Lower leg skin (tissue), 4 donors: ENCODE results near the gene FAM131C. TPM values are rescaled to one million over a fixed set of nuclear protein-coding genes. Genes with fewer than 3 reads are reported as not detected.
"Not testable (repeated sequence)": the region's sequence is repeated elsewhere in the genome, so short reads cannot be mapped to it uniquely, and the experiment has no call there.

Experiments used
- DNase-seq, 2 donors: peaks; one replicate each; pipeline ENCODE4 v3.0.0-alpha.2; 2019; ENCODE audit warnings: low spot score in 2 of 2
- H3K4me3 ChIP-seq: fragments of 200-600 bp; sonication (generic); 2 replicates; pipeline ENCODE4 v1.5.1; 2017; ENCODE audit warnings: mild to moderate bottlenecking, low read depth; ENCODE audit not compliant: poor library complexity, severe bottlenecking
- POLR2A ChIP-seq, 2 donors: fragments of 450-650 bp; IDR thresholded peaks; one replicate each; pipeline ENCODE4 v1.6.1; 2016 to 2017; ENCODE audit warnings: antibody characterized with exemption in 2 of 2, mild to moderate bottlenecking in 1 of 2, moderate library complexity in 1 of 2
- WGBS, 2 donors: methylation state at CpG; one replicate each; pipeline ENCODE4 v1.1.5; 2018; 5-methylcytosine and 5-hydroxymethylcytosine counted together
- intact Hi-C: fragments of 100-400 bp; cut with DNase I; formaldehyde crosslinking; loops from one replicate; pipeline ENCODE4 v1.15.0; 2023; ENCODE audit warnings: low total_unique reads
- total RNA-seq, 4 donors: library from RNA; depleted of rRNA; stranded (reverse); fragments of >200 nt; gene quantifications; one replicate each; pipeline ENCODE4 v1.1.0, GENCODE V29; 2016
- TF ChIP-seq, protein P1 (sequence below), 3 donors: fragments of 450-650 bp; IDR thresholded peaks; one replicate each; pipeline ENCODE4 v1.5.1; 2016; ENCODE audit warnings: antibody characterized with exemption in 3 of 3, mild to moderate bottlenecking in 3 of 3, moderate library complexity in 2 of 3

The FAM131C gene
- total RNA-seq, 4 donors from 2014 or later: 1.1 to 2.6 (median 1.7) TPM

DNA sequence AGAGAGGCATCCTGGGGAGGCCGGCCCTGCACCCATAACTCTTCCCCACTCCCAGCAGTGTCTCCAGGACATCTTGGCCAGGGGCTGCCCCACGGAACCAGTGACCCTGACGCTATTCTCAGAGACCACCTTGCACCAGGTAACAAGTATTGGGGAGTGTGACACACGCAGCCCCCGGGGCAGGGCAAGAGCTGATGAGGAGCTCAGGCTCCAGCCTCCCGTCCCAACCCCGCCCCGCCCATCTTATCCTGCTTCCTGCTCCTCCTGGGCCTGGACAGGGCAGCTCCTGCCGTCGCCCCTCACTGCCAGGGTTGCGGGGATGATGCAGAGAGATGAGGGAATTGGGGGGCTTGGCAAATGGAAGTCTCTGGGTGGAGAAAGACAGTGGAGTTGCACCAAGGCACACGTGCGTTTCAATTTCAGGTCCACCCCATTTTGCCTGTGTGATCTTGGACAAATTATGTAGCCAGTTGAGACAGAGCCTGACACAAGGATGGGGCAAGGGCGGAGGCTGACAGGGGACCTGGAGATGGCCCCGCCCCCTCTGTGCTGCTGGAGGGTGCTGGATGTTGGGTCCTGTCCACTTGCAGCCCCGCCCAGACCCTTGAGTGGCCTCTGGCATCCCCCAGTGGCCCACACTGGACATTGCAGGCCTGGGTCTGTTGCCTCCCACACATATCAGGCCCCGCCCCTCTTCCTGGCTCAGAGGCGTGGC, 40.9 kb downstream of the FAM131C start:
- intact Hi-C loops: loop anchor here (2.0 kb wide), 1 partner anchor 24 kb away; no protein-coding TSS in a partner anchor
- WGBS, 2 donors: 35 to 46% methylated on average over 15 to 18 of the region's 18 CpGs
- H3K4me3 ChIP-seq: no peak overlapping the region
- DNase-seq: peak; percentile 79 to 95
- TF ChIP-seq, protein P1, sequence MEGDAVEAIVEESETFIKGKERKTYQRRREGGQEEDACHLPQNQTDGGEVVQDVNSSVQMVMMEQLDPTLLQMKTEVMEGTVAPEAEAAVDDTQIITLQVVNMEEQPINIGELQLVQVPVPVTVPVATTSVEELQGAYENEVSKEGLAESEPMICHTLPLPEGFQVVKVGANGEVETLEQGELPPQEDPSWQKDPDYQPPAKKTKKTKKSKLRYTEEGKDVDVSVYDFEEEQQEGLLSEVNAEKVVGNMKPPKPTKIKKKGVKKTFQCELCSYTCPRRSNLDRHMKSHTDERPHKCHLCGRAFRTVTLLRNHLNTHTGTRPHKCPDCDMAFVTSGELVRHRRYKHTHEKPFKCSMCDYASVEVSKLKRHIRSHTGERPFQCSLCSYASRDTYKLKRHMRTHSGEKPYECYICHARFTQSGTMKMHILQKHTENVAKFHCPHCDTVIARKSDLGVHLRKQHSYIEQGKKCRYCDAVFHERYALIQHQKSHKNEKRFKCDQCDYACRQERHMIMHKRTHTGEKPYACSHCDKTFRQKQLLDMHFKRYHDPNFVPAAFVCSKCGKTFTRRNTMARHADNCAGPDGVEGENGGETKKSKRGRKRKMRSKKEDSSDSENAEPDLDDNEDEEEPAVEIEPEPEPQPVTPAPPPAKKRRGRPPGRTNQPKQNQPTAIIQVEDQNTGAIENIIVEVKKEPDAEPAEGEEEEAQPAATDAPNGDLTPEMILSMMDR (IDR thresholded peaks at IDR 0.05): peak in 1 of 3 donors; percentile 76
- no peak for TF ChIP-seq POLR2A (IDR thresholded peaks at IDR 0.05)

DNA sequence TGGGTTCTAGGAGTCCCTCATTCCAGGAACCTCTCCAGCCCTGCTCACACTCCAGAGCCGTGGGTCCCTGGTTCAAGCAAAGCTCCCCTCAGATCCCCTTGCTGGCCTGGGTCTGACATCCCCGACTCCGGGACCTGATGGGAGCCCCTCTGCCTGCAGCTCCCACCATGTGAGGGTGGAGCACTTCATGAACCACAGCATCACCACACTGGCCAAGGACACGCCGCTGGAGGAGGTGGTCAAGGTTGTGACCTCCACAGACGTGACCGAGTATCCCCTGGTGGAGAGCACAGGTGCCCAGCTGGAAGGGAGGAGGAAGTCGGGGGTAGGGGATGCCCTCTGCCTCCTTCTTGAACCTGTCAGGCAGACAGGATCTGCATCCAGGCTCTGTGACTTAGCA, 41.9 kb downstream of the FAM131C start:
- intact Hi-C loops: no loop called here
- WGBS, 2 donors: 88 to 98% methylated on average over 7 to 8 of the region's 8 CpGs
- TF ChIP-seq, protein P1 (IDR thresholded peaks at IDR 0.05): no peak
- no peak for TF ChIP-seq POLR2A (IDR thresholded peaks at IDR 0.05)
- no peak overlapping the region for H3K4me3 ChIP-seq
- no peak for DNase-seq

DNA sequence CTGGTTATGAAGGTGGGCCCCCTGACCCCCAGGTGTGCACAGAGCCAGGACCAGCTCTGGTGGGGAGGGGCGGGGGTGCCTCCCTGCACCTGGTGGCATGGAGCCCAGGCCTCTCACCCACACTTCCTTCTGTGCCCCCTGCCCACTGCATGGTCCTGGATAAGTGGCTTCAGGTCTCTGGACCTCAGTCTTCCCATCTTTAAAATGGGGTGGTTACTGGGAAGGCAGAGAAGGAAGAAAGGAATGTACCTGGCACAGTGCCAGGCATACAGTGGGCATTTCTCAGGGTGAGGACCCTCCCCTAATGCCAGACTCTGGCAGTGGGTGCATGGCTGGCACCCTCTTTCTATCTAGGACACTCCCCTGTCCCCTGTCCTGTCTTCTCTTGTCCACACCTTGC, 44.2 kb downstream of the FAM131C start:
- TF ChIP-seq POLR2A (IDR thresholded peaks at IDR 0.05): no peak
- TF ChIP-seq, protein P1 (IDR thresholded peaks at IDR 0.05): no peak
- H3K4me3 ChIP-seq: no peak overlapping the region
- intact Hi-C loops: no loop called here
- WGBS, 2 donors: 100% methylated on average over 1 of the region's 1 CpG
- no peak for DNase-seq

DNA sequence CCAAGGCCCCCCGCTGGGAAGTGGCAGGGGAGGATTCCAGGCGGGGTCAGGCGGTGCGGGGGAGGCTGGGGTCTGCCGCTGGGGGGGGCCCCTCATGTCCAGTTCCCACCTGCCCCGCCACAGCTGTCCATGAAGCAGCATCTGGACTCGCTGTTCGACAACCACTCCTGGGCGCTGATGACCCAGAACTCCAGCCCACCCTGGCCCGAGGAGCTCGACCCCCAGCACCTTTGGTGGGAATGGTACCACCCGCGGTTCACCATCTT, 44.5 kb downstream of the FAM131C start:
- H3K4me3 ChIP-seq, DNase-seq, intact Hi-C loops: not testable (repeated sequence)
- WGBS, 2 donors: 74 to 78% methylated on average over 8 to 10 of the region's 13 CpGs

DNA sequence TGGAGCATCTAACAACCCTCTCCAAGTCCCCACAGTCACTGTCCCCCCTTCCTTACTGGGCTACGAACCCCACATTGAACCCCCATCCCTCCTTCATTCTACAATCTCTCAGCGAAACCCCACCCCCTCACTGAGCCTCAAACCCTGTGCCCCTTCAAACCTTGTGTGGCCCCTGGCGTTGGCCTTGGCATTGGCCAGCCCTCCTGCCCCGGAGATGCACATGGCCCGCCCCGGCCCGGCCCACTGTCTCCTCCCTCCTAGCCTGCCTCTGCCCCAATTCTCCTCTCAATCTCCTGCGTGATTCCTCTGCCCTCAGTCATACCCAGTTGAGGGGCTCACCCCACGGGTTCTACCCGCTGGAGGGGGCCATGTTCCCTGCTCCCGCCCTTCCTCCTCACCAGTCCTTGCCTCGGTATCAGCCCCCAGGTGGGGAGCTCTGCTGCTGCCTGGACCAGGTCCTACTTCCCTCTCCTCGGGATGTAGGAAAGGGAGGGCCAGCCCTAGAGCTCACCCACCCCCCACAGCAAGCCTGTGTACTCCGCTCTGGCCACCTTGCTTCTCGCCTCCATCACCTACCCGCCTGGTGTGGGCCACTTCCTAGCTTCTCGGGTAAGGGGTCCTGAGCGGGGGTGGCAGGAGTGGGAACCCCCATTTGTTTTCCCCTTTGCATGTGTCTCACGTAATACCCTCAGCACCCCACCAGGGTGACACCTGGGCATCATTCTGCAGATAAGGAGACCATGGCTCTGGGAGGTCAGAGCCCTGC, 45.0 kb downstream of the FAM131C start:
- no peak for TF ChIP-seq POLR2A (IDR thresholded peaks at IDR 0.05)
- TF ChIP-seq, protein P1 (IDR thresholded peaks at IDR 0.05): no peak
- intact Hi-C loops: no loop called here
- WGBS, 2 donors: 50 to 55% methylated on average over 19 of the region's 19 CpGs
- no peak for DNase-seq
- H3K4me3 ChIP-seq: no peak overlapping the region

DNA sequence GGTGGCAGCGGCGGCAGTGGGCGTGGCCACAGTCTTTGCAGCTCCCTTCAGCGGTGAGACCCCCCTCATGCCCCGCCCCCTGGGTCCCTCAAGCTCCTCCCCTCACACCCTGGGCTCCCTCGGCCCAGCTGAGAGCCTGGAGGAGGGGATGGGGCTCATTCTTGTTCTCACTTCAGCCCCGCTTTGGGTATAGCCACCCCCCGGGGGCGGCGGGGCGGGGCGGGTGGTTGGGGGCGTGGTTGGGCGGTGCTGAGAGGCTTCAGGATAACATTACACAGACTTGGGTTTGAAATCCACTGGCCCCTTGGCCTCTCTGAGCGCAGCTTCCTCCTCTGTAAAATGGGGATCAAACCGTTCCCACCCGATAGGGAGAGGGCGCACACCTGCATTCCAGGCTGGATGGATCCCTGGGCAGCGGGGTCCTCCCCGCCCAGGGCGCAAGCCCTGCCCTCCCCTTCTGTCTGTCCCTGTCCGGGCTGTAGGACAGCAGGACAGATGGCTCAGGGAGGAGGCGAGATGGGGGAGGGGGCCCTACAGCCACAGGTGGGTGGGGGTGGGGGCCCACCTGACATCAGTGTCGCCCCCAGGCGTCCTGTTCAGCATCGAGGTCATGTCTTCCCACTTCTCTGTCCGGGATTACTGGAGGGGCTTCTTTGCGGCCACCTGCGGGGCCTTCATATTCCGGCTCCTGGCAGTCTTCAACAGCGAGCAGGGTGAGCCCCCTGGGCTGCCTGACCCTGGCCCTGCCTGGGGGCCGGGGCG, 46.5 kb downstream of the FAM131C start:
- TF ChIP-seq, protein P1 (IDR thresholded peaks at IDR 0.05): no peak
- TF ChIP-seq POLR2A (IDR thresholded peaks at IDR 0.05): no peak
- 7 to 9% methylated on average over 23 to 32 of the region's 33 CpGs for WGBS, 2 donors
- intact Hi-C loops: no loop called here
- no peak for DNase-seq
- H3K4me3 ChIP-seq: no peak overlapping the region

DNA sequence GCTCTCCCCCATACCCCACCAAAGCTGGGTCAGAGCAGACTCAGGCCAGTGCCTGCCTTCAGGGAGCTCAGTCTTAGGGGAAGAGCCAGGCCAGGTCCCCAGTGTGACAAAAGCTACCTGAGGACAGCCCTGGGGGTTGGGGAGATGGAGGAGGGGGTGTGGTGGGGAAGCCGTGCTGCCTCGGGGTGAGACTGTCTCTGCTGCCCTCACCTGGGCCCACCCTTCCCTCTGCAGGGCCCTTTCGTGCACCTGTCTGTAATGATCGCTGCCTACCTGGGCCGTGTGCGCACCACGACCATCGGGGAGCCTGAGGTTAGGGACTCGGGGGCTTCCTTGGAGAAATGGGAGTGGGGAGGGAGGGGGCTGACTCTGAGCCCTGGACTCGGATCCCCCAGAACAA, 47.1 kb downstream of the FAM131C start:
- intact Hi-C loops, H3K4me3 ChIP-seq, DNase-seq: not testable (repeated sequence)
- 28 to 51% methylated on average over 5 to 8 of the region's 10 CpGs for WGBS, 2 donors
